AG04449 (cell line): Measurements from ENCODE around the gene PPIL4.

Source experiments
- CTCF ChIA-PET: fragments of 350-600 bp; formaldehyde crosslinking; extraction: SDS; loops from one replicate; lab custom pipeline; 2021; ENCODE audit warnings: antibody characterized with exemption; lab: Yijun Ruan, JAX
- POLR2A ChIA-PET: fragments of 400-600, 350-600 bp; formaldehyde crosslinking; extraction: SDS; loops from one replicate; lab custom pipeline; 2020; ENCODE audit warnings: antibody characterized with exemption, inconsistent platforms; lab: Yijun Ruan, JAX
- DNase-seq: peaks from one replicate; pipeline ENCODE4 v3.0.0-alpha.2; 2010; ENCODE audit warnings: low read depth, low spot score
- H3K4me3 ChIP-seq: 2 replicates; pipeline ENCODE4 v1.5.1; 2011; ENCODE audit warnings: low read depth, mild to moderate bottlenecking, control low read depth, low read length
- TF ChIP-seq, protein P1 (sequence below): IDR thresholded peaks from one replicate; pipeline ENCODE4 v1.5.1; 2011; ENCODE audit warnings: mild to moderate bottlenecking, moderate library complexity, low read length, control low read depth, inconsistent platforms; ENCODE audit not compliant: insufficient read depth; ENCODE audit errors: missing control alignments

PPIL4 gene

GRCh38 chr6:149580880-149581279 lies 35.0 kb upstream of the PPIL4 start:
- ChIA-PET CTCF (interaction anchor here (1.3 to 1.5 kb wide), 2 partner anchors 12 to 27 kb away, joined by 3 to 4 read pairs; no protein-coding TSS in a partner anchor), POLR2A (no interaction called here)
- DNase-seq = no peak
- H3K4me3 ChIP-seq = no peak overlapping the region
- TF ChIP-seq, protein P1, sequence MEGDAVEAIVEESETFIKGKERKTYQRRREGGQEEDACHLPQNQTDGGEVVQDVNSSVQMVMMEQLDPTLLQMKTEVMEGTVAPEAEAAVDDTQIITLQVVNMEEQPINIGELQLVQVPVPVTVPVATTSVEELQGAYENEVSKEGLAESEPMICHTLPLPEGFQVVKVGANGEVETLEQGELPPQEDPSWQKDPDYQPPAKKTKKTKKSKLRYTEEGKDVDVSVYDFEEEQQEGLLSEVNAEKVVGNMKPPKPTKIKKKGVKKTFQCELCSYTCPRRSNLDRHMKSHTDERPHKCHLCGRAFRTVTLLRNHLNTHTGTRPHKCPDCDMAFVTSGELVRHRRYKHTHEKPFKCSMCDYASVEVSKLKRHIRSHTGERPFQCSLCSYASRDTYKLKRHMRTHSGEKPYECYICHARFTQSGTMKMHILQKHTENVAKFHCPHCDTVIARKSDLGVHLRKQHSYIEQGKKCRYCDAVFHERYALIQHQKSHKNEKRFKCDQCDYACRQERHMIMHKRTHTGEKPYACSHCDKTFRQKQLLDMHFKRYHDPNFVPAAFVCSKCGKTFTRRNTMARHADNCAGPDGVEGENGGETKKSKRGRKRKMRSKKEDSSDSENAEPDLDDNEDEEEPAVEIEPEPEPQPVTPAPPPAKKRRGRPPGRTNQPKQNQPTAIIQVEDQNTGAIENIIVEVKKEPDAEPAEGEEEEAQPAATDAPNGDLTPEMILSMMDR = no peak

- ChIA-PET POLR2A (no interaction called here), CTCF (no interaction called here)
- TF ChIP-seq, protein P1 = no peak
- no peak overlapping the region for H3K4me3 ChIP-seq
- DNase-seq = no peak
Measured at GRCh38 chr6:149567945-149568585, 22.2 kb upstream of the PPIL4 start.

DNA sequence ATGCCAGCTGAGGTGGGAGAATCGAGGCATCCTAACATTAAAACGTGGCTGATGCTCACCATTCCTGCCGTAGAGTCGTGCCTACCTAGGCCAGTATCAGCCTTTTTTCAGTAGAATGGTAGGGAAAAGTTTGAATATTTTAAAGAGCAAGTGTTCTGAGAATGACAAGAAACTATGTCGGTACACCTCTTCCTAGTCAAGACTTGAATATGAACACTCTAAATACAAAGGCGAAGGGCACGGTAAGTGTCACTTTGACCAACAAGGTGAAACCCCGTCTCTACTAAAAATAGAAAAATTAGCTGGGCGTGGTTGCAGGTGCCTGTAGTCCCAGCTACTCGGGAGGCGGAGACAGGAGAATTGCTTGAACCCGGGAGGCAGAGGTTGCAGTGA lies 21.3 kb upstream of the PPIL4 start:
- H3K4me3 ChIP-seq = peak overlapping the region; percentile 87
- TF ChIP-seq, protein P1 = no peak
- no peak for DNase-seq
- ChIA-PET CTCF (interaction anchor here (1.1 kb wide), 1 partner anchor 19 kb away, joined by 3 read pairs; no protein-coding TSS in a partner anchor), POLR2A (no interaction called here)

GRCh38 chr6:149566410-149567193 lies 20.8 kb upstream of the PPIL4 start:
- CTCF ChIA-PET = interaction anchor here (1.1 to 1.3 kb wide), 3 partner anchors 15 to 21 kb away, joined by 3 to 6 read pairs (median 4); no protein-coding TSS in a partner anchor
- POLR2A ChIA-PET = no interaction called here
- peak overlapping the region; percentile 87 for H3K4me3 ChIP-seq
- no peak for DNase-seq
- TF ChIP-seq, protein P1 = no peak

GRCh38 chr6:149565527-149566409 lies 19.9 kb upstream of the PPIL4 start, which contains the start of gene GINM1:
Gene GINM1, plus strand, starts transcription at chr6:149566375. Its CDS starts 40 bp downstream, at chr6:149566415.
- H3K4me3 ChIP-seq = peak within 1 kb of the TSS; percentile 87
- DNase-seq = peak; percentile 29
- ChIA-PET POLR2A (no interaction called here), CTCF (interaction anchor here (0.6 to 2.0 kb wide), 5 partner anchors 10 to 22 kb away, joined by 3 to 8 read pairs (median 5); no protein-coding TSS in a partner anchor)
- TF ChIP-seq, protein P1 = peak; percentile 80
